ENCODE results near the gene UBASH3A.

GRCh38 chr21:42401820-42402251 lies 1.9 kb upstream of the UBASH3A start:
- no peak for TF ChIP-seq CTCF (IDR thresholded peaks at IDR 0.05)
- TF ChIP-seq YY1 (IDR thresholded peaks at IDR 0.05; ENCODE audit: low read depth) = no peak
